Peyer's patch (tissue), 4 donors: ENCODE data around the gene UBR2. TPM values are rescaled to one million over a fixed set of nuclear protein-coding genes. Genes with fewer than 3 reads are reported as not detected.

Experiments
- DNase-seq, 3 donors: peaks; one replicate each; pipeline ENCODE4 v3.0.0-alpha.2; 2017 to 2019
- H3K27ac ChIP-seq, 4 donors: fragments of 200-600 bp; sonication (generic); one replicate each; pipeline ENCODE4 v1.5.1; 2016 to 2019
- H3K27me3 ChIP-seq, 2 donors: fragments of 200-600 bp; sonication (generic); one replicate each; pipeline ENCODE4 v1.5.1; 2019
- H3K36me3 ChIP-seq, 3 donors: fragments of 200-600 bp; sonication (generic); one replicate each; pipeline ENCODE4 v1.5.1; 2016 to 2019
- H3K4me1 ChIP-seq, 4 donors: fragments of 200-600 bp; sonication (generic); one replicate each; pipeline ENCODE4 v1.5.1; 2016 to 2019
- H3K4me3 ChIP-seq, 4 donors: fragments of 200-600 bp; sonication (generic); 1 replicate in 3 of 4; 2 replicates in 1 of 4; pipeline ENCODE4 v1.5.1; 2016 to 2019; ENCODE audit warnings: mild to moderate bottlenecking in 1 of 4
- H3K9me3 ChIP-seq, 4 donors: fragments of 200-600 bp; sonication (generic); one replicate each; pipeline ENCODE4 v1.5.1; 2016 to 2019; ENCODE audit warnings: mild to moderate bottlenecking in 1 of 4
- CTCF ChIP-seq, 6 experiments: fragments of 450-650 bp in 4 of 6; fragments of 200-600 bp in 2 of 6; sonication (generic) in 1 of 6; IDR thresholded peaks; one replicate each; pipeline ENCODE4 v1.5.1; 2017 to 2019; ENCODE audit warnings: antibody characterized with exemption in 6 of 6, mild to moderate bottlenecking in 3 of 6, moderate library complexity in 1 of 6
- POLR2A ChIP-seq, 2 donors: fragments of 450-650 bp; IDR thresholded peaks; one replicate each; pipeline ENCODE4 v1.5.1; 2017; ENCODE audit warnings: antibody characterized with exemption in 2 of 2, mild to moderate bottlenecking in 2 of 2, moderate library complexity in 2 of 2
- total RNA-seq, 4 donors: library from RNA; depleted of rRNA; stranded (reverse); fragments of >200 nt; gene quantifications; one replicate each; pipeline ENCODE4 v1.1.0, GENCODE V29; 2016

Gene UBR2
- total RNA-seq, 4 donors from 2014 or later = 36.4 to 51.2 (median 41.1) TPM

GRCh38 chr6:42522942-42523814, 40.7 kb upstream of the UBR2 start:
- H3K4me1 ChIP-seq = no peaks in the 10 kb centered on the region
- no peak for TF ChIP-seq POLR2A (IDR thresholded peaks at IDR 0.05)
- no peak for TF ChIP-seq CTCF (IDR thresholded peaks at IDR 0.05)
- H3K9me3 ChIP-seq = no peaks in the 10 kb centered on the region
- no peak for DNase-seq
- no peaks in the 10 kb centered on the region for H3K27me3 ChIP-seq
- no peak overlapping the region for H3K27ac ChIP-seq
- H3K4me3 ChIP-seq = no peak overlapping the region
- no peaks in the 10 kb centered on the region for H3K36me3 ChIP-seq

- Histone ChIP-seq H3K36me3 (no peaks in the 10 kb centered on the region), H3K4me1 (no peaks in the 10 kb centered on the region), H3K4me3 (no peak overlapping the region), H3K9me3 (no peaks in the 10 kb centered on the region), H3K27me3 (no peaks in the 10 kb centered on the region), H3K27ac (no peak overlapping the region)
- no peak for DNase-seq
- no peak for TF ChIP-seq CTCF (IDR thresholded peaks at IDR 0.05)
Measured at GRCh38 chr6:42525206-42525605, 38.6 kb upstream of the UBR2 start.

- Histone ChIP-seq H3K27ac (no peak overlapping the region), H3K27me3 (no peaks in the 10 kb centered on the region), H3K36me3 (no peaks in the 10 kb centered on the region), H3K4me3 (no peak overlapping the region), H3K9me3 (no peaks in the 10 kb centered on the region), H3K4me1 (no peaks in the 10 kb centered on the region)
- TF ChIP-seq POLR2A (IDR thresholded peaks at IDR 0.05) (no peak), CTCF (IDR thresholded peaks at IDR 0.05) (no peak)
- DNase-seq = no peak
Measured at GRCh38 chr6:42526616-42527015, 37.2 kb upstream of the UBR2 start.

- no peak for TF ChIP-seq CTCF (IDR thresholded peaks at IDR 0.05)
- TF ChIP-seq POLR2A (IDR thresholded peaks at IDR 0.05) = no peak
- Histone ChIP-seq H3K4me1 (no peaks in the 10 kb centered on the region), H3K4me3 (no peak overlapping the region), H3K27me3 (no peaks in the 10 kb centered on the region), H3K9me3 (no peaks in the 10 kb centered on the region), H3K36me3 (no peaks in the 10 kb centered on the region), H3K27ac (no peak overlapping the region)
- no peak for DNase-seq
Measured at GRCh38 chr6:42527204-42527603, 36.6 kb upstream of the UBR2 start.

- TF ChIP-seq CTCF (IDR thresholded peaks at IDR 0.05) (no peak), POLR2A (IDR thresholded peaks at IDR 0.05) (no peak)
- Histone ChIP-seq H3K36me3 (no peaks in the 10 kb centered on the region), H3K4me3 (no peak overlapping the region), H3K9me3 (no peaks in the 10 kb centered on the region), H3K27me3 (no peaks in the 10 kb centered on the region), H3K4me1 (no peaks in the 10 kb centered on the region), H3K27ac (no peak overlapping the region)
- no peak for DNase-seq
Measured at GRCh38 chr6:42530296-42530695, 33.5 kb upstream of the UBR2 start.
